Measurements from ENCODE around the gene EFCAB11.

DNA sequence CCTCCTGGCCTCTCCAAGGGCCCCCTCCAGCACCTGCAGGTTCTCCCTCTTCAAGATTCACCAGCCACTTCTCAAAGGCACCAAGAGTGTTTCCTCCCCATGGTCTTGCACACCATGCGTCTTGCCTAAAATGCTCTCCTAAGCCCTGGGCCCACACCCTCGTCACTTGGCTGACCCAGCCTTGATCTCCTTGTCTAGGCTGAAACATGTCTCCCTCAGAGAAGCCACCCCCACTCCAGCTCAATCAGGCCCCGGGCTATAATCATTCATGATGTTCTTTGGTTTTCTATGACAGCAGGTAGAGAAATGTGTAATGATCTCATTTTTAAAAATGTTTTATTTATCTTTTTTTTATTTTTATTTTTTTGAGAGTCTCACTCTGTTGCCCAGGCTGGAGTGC lies 88.1 kb downstream of the EFCAB11 start:
- TF ChIP-seq POLR2A (IDR thresholded peaks at IDR 0.05; ENCODE audit: low read length) (no peak), GATA1 (IDR thresholded peaks at IDR 0.05; ENCODE audit: low read depth, low read length) (no peak)

Measured in erythroblast (primary cell).